HUES64 (cell line): ENCODE data around the gene ERC2.

ENCODE experiments used
- H3K27ac ChIP-seq: 2 replicates; pipeline ENCODE4 v1.7.0; 2013; ENCODE audit warnings: low read depth, low read length, inconsistent platforms
- H3K27me3 ChIP-seq: 2 replicates; pipeline ENCODE4 v1.6.1; 2013; ENCODE audit warnings: mild to moderate bottlenecking, low read length; ENCODE audit not compliant: insufficient read depth
- H3K36me3 ChIP-seq: 2 replicates; pipeline ENCODE4 v1.6.1; 2013; ENCODE audit warnings: mild to moderate bottlenecking, low read length; ENCODE audit not compliant: insufficient read depth
- H3K4me1 ChIP-seq: 2 replicates; pipeline ENCODE4 v1.6.1; 2013; ENCODE audit warnings: mild to moderate bottlenecking, low read length, moderate library complexity; ENCODE audit not compliant: insufficient read depth
- H3K4me3 ChIP-seq: 2 replicates; pipeline ENCODE4 v1.5.1; 2013; ENCODE audit warnings: mild to moderate bottlenecking, low read length, moderate library complexity
- H3K9ac ChIP-seq: 2 replicates; pipeline ENCODE4 v1.6.1; 2013; ENCODE audit warnings: mild to moderate bottlenecking, low read depth, low read length
- H3K9me3 ChIP-seq: 2 replicates; pipeline ENCODE4 v1.6.1; 2013; ENCODE audit warnings: low read depth, low read length; ENCODE audit not compliant: insufficient read depth
- WGBS: fragments of 150-250, 120-280 bp; methylation state at CpG from one replicate; pipeline ENCODE4 v1.1.7; 2013; ENCODE audit warnings: missing lambda C conversion rate; 5-methylcytosine and 5-hydroxymethylcytosine counted together

Gene ERC2

DNA sequence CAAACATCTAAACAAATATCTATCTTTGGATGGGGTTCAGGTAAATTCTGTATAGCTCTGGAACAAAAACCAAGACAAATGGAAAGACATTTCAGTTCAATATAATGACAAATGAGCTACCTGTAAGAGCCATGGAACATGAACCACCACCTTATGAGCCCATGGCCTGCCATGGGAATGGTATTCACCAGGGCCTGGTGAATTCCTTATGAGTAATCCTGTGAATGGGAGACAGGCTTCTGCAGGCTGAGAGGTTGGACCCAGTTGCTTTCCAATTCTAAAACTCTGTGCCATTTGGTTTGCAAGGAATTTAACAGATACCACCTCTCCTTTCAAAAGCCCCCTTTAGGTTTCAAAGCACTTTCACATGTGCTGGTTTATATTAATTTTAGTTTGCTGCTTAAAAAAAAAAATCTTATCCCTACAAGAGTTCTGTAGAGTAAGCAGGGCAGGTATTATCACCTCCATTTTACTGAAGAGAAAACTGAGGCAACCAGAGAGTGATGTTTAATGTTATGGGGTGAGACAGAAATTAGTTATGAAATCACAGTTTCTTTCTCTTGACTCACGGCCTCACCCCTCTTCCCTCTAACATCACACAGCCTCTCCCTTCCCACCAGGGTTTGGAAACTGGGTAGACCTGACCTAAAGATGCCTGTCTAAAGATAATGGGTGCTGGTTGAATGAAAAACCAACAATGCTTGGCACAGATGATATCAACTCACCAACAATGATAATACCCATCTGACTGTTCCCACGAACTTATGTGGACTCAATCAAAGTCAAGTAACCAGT lies 583.6 kb downstream of the ERC2 start:
- no peaks in the 10 kb centered on the region for H3K9me3 ChIP-seq
- no peak overlapping the region for H3K27ac ChIP-seq
- no peaks in the 10 kb centered on the region for H3K27me3 ChIP-seq
- no peak overlapping the region for H3K9ac ChIP-seq
- no peaks in the 10 kb centered on the region for H3K36me3 ChIP-seq
- no peak overlapping the region for H3K4me3 ChIP-seq
- peaks cover 58% of the 10 kb centered on the region for H3K4me1 ChIP-seq
- WGBS, result 85% methylated on average over 1 of the region's 2 CpGs

DNA sequence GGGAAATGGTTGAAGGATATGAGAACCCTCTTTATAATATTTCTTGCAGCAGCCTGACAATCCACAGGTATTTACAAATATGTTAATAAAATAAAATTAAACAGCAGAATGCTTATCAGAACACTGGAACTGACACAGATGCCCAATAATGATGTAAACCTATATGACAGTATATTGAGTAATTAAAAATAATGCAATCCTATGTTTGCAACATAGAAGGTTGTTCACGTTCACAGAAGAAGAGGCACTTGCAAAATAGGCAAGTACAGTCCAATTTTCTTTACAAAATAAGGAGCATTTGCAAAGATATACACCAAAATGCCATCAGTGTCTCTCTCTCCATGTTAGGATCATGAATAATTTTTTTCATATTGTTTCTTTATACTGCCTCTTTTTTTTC lies 584.2 kb downstream of the ERC2 start:
- 86% methylated on average over 1 of the region's 1 CpG for WGBS
- no peaks in the 10 kb centered on the region for H3K36me3 ChIP-seq
- H3K27ac ChIP-seq, result no peak overlapping the region

DNA sequence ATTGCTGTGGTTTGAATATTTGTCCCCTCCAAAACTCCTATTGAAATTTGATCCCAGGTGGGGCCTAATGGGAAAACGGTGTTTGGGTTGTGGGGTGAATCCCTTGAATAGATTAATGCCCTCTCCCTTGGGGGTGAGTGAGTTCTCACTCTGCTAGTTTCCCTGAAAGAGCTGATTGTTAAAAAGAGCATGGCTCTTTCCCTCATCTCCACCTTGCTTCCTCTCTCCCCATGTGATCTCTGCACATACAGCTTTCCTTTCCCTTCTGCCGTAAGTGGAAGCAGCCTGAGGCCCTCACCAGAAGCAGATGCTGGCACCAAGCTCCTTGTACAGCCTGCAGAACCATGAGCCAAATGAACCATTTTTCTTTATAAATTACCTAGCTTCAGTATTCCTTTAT lies 586.3 kb downstream of the ERC2 start:
- H3K27ac ChIP-seq, result no peak overlapping the region
- H3K9me3 ChIP-seq, result no peaks in the 10 kb centered on the region
- H3K9ac ChIP-seq, result no peak overlapping the region
- no peaks in the 10 kb centered on the region for H3K27me3 ChIP-seq
- peaks cover 47% of the 10 kb centered on the region for H3K4me1 ChIP-seq
- H3K36me3 ChIP-seq, result no peaks in the 10 kb centered on the region
- 27% methylated on average over 2 of the region's 2 CpGs for WGBS
- H3K4me3 ChIP-seq, result no peak overlapping the region

More for the DNA sequence above, 584.2 kb downstream of the ERC2 start:
- Histone ChIP-seq H3K9me3 (no peaks in the 10 kb centered on the region), H3K27me3 (no peaks in the 10 kb centered on the region), H3K4me1 (peaks cover 60% of the 10 kb centered on the region), H3K4me3 (no peak overlapping the region), H3K9ac (no peak overlapping the region)

DNA sequence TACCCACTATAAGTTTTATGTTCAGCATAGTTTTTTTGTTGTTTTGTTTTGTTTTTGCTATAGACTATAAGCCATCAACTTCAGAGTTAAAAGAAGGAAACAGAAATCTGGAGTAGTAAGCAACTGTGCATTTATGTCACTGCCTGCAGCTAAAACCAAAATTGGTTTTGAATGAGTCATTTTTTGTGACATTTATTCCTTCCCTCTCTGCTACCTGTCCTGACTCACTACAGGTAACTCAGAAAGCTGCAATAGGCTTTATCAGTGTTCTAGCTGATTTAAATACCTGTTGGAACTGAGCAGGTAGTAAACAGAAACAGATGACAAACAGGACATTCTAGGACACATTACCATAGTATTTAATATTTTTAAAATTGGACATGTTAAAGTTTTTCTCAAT lies 587.9 kb downstream of the ERC2 start:
- Histone ChIP-seq H3K9ac (no peak overlapping the region), H3K4me3 (no peak overlapping the region)

DNA sequence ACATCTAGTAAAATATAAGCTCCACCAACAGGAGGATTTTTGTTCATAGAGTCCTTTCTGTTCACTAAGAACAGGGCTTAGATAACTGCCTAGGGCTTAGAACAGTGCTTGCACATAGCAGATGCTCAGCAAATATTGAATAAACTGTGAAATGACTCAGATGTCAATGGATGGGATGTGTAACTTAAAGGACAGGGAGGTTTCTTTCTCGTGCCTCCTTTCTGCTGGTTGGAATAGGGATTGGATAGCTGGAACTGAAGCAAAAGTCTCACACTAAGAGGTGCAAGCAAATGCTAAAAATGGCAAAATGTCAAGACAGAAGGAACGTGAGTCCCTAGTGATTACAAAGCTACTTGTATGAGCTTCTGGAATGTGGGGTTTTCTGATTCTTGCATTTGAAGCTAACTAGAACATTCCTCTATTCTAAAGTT lies 588.4 kb downstream of the ERC2 start:
- peaks cover 36% of the 10 kb centered on the region for H3K4me1 ChIP-seq
- no peaks in the 10 kb centered on the region for H3K9me3 ChIP-seq
- H3K9ac ChIP-seq, result no peak overlapping the region
- no peak overlapping the region for H3K27ac ChIP-seq
- WGBS, result 69% methylated on average over 2 of the region's 2 CpGs
- no peak overlapping the region for H3K4me3 ChIP-seq
- no peaks in the 10 kb centered on the region for H3K36me3 ChIP-seq
- H3K27me3 ChIP-seq, result no peaks in the 10 kb centered on the region

More for the DNA sequence above, 587.9 kb downstream of the ERC2 start:
- no peaks in the 10 kb centered on the region for H3K27me3 ChIP-seq
- no peaks in the 10 kb centered on the region for H3K36me3 ChIP-seq
- peaks cover 40% of the 10 kb centered on the region for H3K4me1 ChIP-seq
- no peak overlapping the region for H3K27ac ChIP-seq
- H3K9me3 ChIP-seq, result no peaks in the 10 kb centered on the region

DNA sequence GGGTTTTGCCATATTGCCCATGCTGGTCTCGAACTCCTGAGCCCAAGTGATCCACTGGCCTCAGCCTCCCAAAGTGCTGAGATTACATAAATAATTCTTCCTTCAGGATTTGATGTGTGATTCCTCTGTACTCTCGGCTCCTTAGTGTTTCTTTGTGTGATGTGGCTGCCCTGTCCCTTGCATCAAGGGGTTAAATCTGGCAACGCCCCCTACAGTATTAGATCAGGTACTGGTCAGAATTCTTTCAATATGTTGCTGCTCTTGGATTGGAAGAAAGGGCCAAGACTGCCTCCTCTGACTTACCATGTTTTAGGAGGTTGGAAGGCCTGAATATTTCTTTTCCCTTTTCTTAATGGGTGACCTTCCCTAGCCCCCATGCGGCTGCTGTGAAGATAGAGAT lies 590.6 kb downstream of the ERC2 start:
- 94% methylated on average over 3 of the region's 4 CpGs for WGBS
- Histone ChIP-seq H3K4me1 (peaks cover 35% of the 10 kb centered on the region), H3K9ac (no peak overlapping the region), H3K4me3 (no peak overlapping the region), H3K27me3 (no peaks in the 10 kb centered on the region), H3K27ac (no peak overlapping the region), H3K9me3 (no peaks in the 10 kb centered on the region), H3K36me3 (no peaks in the 10 kb centered on the region)

DNA sequence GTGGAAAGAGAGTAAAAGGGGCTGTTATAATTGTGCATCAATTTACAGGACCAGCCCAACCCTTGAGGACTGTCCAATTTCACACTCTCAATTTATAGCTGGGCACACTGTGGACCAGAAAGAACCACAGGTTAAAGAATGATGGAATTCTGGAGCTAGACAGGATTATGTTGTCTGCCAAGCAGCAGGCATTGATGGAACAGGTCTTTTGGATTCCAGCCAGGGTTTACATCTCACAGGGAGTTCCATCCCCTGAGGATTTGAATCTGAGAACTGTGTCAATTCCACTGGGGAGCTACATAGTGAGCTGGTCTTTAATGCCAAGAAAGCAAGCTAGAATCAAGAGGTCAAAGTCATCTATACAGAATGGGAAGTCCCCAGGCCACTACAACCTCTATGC lies 591.7 kb downstream of the ERC2 start:
- Histone ChIP-seq H3K36me3 (no peaks in the 10 kb centered on the region), H3K9ac (no peak overlapping the region), H3K27ac (no peak overlapping the region), H3K4me3 (no peak overlapping the region), H3K27me3 (no peaks in the 10 kb centered on the region), H3K4me1 (peaks cover 24% of the 10 kb centered on the region), H3K9me3 (no peaks in the 10 kb centered on the region)

DNA sequence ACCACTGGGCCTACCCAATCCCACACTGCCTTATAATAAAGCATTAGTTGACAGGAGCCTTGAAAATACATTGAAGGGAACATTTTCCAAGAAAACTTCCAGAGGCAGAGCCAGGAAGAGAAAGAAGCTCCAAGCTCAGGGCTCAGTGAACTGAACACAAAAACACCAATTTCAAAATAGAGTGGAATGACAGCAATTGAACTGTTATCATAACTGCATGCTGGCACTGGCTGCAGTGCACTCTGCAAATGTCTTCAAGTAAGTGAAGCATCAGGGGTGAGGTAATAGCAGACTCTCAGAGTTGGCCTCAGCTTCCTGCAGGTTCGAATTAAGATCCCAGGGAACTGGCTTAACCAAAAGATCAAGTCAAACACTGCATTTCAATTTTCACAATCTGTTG lies 593.2 kb downstream of the ERC2 start:
- Histone ChIP-seq H3K27me3 (no peaks in the 10 kb centered on the region), H3K4me3 (no peak overlapping the region), H3K4me1 (peaks cover 10% of the 10 kb centered on the region), H3K9ac (no peak overlapping the region), H3K27ac (no peak overlapping the region), H3K9me3 (no peaks in the 10 kb centered on the region), H3K36me3 (no peaks in the 10 kb centered on the region)
- 93% methylated on average over 1 of the region's 1 CpG for WGBS

DNA sequence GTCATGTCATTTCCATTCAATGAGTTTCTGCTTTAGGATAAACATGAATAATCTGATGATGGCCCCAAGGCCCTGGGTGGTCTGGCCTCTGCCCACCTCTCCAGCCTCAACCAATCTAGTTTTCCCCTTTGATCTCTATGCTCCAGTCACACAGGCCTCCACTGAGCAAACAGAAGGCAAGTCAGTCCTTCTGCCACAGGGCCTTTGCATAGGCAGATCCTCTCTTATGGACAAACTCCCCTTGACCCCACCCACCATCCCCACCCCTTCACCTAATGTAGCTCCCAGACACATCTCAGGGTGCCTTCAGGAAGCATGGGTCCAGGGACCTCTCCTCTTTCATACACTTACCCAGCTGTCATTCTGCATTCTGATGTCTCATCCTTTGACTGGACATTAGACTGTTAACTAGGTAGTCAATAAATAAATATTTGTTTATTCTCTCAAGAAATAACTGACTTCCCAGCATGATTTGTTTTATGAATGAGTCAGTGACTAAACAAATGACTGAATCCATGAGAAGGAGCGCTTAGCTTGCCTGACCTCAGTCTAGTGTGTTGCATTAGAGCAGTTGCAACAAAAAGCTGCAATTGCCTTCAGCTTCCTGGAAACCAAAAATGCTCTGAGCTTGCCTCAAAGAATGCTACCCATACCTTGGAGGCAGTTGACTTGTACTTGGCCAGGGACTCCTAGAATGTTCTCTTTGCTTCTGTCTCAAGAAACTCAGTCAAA lies 594.6 kb downstream of the ERC2 start:
- H3K4me3 ChIP-seq, result no peak overlapping the region
- H3K27me3 ChIP-seq, result no peaks in the 10 kb centered on the region
- H3K4me1 ChIP-seq, result no peaks in the 10 kb centered on the region
- 100% methylated on average over 1 of the region's 1 CpG for WGBS
- H3K27ac ChIP-seq, result no peak overlapping the region
- H3K36me3 ChIP-seq, result no peaks in the 10 kb centered on the region
- no peak overlapping the region for H3K9ac ChIP-seq
- H3K9me3 ChIP-seq, result no peaks in the 10 kb centered on the region

DNA sequence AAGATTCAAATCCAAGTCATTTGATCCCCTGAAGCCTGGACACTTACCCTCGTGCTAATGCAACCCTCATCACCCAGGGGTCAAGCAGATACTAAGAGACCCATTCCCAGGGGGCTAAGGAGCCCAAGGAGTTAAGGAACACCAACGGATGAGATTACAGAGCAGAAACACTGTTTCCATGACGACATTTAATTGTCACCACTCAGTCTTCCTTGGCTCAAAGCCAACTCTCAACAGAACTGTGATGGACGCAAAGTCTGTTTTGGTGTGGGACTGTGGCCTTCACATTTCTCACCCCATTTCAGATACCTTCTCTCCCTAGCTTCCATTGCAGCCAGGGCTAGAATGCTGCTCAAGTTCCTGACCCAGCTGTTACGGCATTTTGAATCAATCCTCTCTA lies 597.7 kb downstream of the ERC2 start:
- H3K36me3 ChIP-seq, result no peaks in the 10 kb centered on the region
- no peak overlapping the region for H3K27ac ChIP-seq
- no peak overlapping the region for H3K4me3 ChIP-seq
- H3K9me3 ChIP-seq, result no peaks in the 10 kb centered on the region
- 89% methylated on average over 5 of the region's 5 CpGs for WGBS
- no peaks in the 10 kb centered on the region for H3K4me1 ChIP-seq
- H3K9ac ChIP-seq, result no peak overlapping the region
- H3K27me3 ChIP-seq, result no peaks in the 10 kb centered on the region

DNA sequence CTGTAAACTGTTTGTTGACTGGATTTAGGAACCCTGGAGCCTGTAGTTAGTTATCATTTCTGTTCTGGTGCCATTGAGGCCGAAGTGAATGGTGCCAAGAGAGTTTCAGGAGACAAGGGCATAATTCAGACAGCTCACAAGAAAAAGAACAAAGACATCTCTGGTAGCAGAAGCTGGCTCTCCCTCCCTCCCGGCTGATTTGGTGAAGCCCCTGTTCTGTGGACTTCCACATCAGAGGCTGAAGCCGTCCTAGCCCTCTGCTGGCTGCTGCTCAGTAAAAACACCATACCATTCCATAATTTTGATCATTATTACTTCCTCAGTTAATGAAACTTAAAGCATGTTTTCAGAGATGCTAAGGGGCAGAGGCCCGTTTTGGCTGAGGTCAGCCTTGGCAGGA lies 599.9 kb downstream of the ERC2 start:
- H3K27ac ChIP-seq, result no peak overlapping the region
- no peak overlapping the region for H3K4me3 ChIP-seq
- no peaks in the 10 kb centered on the region for H3K9me3 ChIP-seq
- H3K36me3 ChIP-seq, result no peaks in the 10 kb centered on the region
- no peaks in the 10 kb centered on the region for H3K4me1 ChIP-seq
- no peaks in the 10 kb centered on the region for H3K27me3 ChIP-seq
- H3K9ac ChIP-seq, result no peak overlapping the region
- 86% methylated on average over 4 of the region's 4 CpGs for WGBS
